Measurements from ENCODE around the gene ACAA1.
"Not testable (repeated sequence)": the region's sequence is repeated elsewhere in the genome, so short reads cannot be mapped to it uniquely, and the experiment has no call there.

Gene ACAA1

GRCh38 chr3:38136777-38137614 lies at the start of gene ACAA1:
TSS of gene ACAA1 (minus strand) at chr3:38137127. CDS start at chr3:38137035, 92 bp downstream.
- peak; percentile 100 for DNase-seq

GRCh38 chr3:38177181-38177580 lies 40.3 kb upstream of the ACAA1 start:
- DNase-seq, result no peak

DNA sequence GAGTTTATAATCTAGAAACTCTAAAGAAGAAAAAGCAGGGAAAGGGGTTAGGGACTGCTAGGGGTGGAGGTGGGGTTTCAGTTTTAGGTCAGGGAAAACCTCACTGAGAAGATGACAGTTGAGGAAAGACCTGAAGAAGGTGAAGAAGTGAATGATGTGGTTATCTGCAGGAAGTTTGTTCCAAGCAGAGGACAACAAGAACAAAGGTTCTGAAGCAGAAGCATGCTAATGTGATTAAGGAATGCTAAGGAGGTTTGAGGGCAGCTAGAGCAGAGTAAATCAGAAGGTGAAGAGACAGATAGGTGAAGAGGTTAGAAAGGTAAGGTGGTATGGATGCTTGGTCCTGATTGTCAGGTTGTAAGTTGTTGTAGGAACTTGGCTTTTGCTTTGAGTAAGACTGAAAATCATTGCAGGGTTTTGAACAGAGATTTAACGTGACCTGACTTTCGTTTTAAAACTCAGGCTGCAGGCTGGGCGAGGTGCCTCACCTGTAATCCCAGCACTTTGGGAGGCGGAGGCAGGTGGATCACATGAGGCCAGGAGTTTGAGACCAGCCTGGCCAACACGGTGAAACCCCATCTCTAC lies 37.0 kb upstream of the ACAA1 start:
- DNase-seq, result no peak

GRCh38 chr3:38171622-38172021 lies 34.7 kb upstream of the ACAA1 start:
- no peak for DNase-seq

DNA sequence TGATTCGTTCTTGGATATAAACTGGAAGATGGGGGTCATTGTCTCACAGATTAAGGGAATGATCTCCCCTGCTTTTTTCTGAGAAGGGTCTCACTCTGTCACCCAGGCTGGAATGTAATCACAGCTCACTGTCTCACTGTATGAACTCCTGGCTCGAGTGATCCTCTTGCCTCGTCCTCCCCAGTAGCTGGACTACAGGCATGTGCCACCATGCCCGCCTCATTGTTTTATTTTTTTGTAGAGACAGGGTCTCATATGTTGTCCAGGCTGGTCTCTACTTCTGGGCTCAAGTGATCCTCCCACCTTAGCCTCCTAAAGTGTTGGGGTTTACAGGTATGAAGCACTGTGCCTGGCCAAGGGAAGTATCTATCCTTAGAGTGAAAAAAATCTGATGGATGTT lies 33.8 kb upstream of the ACAA1 start:
- no peak for DNase-seq

- no peak for DNase-seq
Observed at GRCh38 chr3:38169027-38169317, 32.0 kb upstream of the ACAA1 start.

DNA sequence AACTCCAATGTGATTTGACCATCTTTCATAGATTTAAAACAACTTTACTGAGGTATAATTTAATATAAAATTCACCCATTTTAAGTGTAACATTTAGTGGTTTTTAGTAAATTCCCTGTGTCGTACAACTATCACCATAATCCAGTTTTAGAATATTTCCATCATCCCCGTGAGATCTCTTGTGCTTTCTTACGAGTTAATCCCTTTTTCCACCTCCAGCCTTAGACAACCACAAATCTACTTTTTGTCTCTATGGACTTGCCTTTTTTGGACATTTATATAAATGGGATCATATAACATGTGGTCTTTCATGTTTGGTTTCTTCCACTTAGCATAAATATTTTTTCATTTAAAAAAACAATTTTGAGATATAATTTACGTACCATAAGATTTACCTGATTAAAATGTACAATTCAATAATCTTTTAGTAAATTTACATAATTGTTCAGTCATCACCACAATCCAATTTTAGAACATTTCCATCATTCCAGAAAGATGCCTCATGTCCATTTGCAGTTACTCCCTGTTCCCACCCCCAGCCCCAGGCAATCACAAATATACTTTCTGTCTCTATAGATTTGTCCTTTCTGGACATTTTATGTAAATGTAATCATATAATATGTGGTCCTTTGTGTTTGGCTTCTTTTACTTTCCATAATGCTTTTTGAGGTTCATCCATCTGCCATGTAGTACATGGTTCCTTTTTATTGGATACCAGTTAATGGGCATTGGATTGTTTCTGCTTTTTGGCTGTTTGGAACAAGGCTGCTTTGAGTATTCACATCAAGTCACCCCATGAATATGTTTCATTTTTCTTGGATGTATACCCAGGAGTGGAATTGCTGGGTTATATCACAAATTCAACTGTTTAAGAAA lies 31.5 kb upstream of the ACAA1 start:
- DNase-seq, result no peak

DNA sequence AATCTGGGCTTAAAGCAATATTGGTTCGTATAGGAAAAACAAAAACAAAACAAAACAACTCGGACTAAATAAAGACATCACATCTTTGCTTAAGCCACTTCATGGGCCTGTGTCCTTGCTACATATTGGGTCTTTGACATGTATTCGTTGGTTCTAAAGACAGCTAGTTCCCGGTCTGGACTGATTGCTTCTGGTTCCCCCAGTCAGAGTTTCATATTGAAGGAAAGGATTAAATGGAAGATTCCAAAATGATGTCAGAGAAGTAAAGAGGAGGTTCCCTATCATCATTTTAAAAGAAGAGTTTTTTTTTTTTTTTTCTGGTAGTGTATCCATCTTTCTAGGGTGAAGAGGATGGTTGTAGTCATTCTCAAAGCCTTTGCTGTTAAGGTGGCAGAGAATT lies 30.7 kb upstream of the ACAA1 start:
- no peak for DNase-seq

DNA sequence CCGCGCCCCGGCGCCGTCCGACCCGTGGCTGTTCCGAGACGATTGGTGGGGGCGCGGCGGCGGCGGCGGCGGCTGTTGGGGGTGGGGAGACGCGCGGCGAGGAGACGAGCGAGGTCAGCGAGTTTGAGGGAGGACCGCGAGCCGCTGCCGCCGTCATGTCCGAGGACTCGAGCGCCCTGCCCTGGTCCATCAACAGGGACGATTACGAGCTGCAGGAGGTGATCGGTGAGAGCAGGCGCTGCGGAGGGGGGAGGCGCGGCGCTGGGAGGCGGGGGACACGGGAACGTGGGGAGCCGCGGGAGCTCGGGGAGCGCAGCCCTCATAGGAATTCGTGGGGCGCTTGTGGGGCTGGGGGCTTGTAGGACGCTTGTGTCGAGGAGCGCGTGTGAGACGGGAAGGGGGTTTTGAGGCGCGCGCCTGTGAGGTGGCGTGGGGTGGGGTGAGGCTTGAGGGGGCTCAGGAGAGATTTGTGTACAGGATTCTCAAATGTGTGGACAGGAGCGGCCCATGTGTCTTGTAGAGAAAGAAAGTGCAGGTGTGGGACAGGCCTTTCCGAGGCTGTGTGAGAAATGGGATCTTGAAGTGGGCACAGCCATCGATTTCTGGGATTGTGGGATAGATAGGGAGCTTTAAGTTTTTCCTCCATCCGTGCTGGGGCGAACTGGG lies 28.9 kb upstream of the ACAA1 start:
- DNase-seq, result no peak

- peak; percentile 99 for DNase-seq
Observed at GRCh38 chr3:38164952-38165721, 28.2 kb upstream of the ACAA1 start, which contains the start of gene OXSR1. TSS of gene OXSR1 (plus strand) at chr3:38165537. CDS start at chr3:38165877, 340 bp downstream.

DNA sequence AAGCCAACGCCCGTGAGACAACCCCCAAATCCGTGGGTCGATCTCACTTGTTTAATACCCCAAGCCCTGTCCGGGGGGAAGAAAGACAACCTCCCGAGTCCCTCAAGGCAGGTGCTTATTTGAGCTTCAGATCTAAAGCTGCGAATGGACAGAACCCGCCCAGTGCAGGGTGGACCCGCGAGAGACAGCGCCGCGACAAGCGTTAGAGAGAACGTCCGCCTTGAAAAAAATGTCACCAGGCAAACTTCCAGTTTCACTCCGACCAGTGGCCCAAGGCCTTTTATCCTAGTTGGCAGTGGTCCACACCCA lies 27.7 kb upstream of the ACAA1 start:
- no peak for DNase-seq

GRCh38 chr3:38163841-38164642 lies 27.1 kb upstream of the ACAA1 start:
- DNase-seq, result no peak

- no peak for DNase-seq
Observed at GRCh38 chr3:38163117-38163840, 26.4 kb upstream of the ACAA1 start.

DNA sequence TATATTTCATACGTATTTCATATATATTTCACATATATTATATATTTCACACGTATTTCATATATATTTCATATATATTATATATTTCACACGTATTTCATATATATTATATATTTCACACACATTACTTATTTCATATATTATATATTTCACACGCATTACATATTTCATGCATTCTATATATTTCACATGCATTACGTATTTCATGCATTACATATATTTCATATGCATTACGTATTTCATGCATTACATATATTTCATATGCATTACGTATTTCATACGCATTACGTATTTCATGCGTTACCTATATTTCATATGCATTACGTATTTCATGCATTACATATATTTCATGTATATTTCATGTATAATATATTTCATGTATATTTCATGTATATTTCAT lies 23.8 kb upstream of the ACAA1 start:
- DNase-seq, result not testable (repeated sequence)

DNA sequence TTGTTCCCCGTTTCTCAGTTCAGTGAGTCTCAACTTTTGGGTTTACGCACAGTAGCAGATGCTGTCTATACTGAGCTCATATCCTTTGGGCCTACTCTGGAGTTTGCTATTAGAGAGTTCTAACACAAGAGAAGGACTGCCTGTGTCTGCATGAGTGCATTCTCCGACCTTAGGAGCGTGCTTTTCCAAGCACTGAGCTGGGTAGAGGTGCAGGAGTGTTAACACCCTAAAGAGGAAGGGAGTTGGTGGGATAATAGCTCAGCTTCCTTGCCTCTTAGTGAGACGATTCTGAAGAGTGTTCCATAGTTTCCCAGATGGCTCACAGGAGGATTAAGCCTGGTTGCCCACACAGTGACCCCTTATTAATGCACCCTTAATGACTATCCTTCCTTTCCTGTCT lies 21.5 kb upstream of the ACAA1 start:
- no peak for DNase-seq

DNA sequence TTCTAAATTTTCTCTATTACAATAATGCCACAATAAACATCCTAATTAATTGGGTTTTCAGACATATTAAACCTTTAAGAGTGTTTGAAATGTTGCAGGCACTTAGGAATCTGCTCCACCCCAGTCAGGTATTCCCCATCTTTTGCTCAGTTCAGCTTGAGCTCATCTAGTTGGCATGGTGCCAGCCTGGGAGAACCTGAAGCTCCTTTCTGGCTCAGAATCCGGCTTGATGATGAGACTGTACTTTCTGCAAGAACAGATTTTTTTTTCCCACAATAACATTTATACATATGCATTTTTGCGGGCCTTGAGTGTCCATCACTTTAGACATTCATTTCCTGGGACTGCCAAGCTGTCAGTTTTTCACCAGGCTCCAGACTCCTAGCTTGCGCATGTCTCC lies 20.7 kb upstream of the ACAA1 start:
- no peak for DNase-seq

GRCh38 chr3:38157117-38157516 lies 20.2 kb upstream of the ACAA1 start:
- no peak for DNase-seq

DNA sequence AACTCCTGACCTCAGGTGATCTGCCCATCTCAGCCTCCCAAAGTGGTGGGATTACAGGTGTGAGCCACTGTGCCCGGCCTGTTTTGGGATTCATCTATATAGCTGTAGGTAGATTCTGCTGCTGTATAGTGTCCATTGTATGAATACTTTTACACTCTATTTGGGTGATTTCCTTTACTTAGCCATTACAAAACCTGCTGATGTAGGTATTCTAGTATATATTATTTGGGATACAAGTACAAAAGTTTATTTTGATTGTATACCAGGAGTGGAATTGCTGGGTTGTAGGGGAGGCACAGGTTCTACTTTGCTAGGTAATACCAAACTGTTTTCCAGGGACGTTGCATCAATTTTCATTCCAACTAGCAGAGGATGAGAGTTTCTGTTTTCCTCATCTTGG lies 18.9 kb upstream of the ACAA1 start:
- DNase-seq, result no peak

- no peak for DNase-seq
Observed at GRCh38 chr3:38154625-38155255, 17.8 kb upstream of the ACAA1 start.

DNA sequence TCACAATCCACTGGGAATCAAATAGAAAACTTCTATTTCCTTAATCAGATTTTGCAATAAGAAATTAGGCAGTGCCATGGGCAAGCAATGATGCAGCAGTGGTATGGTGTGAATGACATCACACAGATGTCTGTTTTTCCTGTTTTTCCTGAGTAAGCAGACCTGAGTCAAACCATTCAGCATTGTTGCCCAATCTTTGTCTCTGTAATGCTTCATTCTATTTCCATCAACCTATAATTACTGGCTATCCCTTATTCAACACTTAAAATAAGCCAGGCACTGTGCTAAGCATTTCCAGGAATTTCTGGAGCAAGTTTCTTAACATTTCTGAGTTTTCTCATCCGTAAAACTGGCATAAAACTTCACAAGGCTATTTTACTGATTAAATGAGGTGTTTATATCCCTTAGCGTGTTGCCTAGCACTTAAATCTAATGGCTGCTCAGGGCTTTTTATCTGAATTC lies 17.1 kb upstream of the ACAA1 start:
- DNase-seq, result no peak
